Stimulated activated CD8-positive, alpha-beta memory T cell treated with anti-CD3 and anti-CD28 coated beads, Interleukin-7, amount 100 ng/mL, for 1 hour (primary cell): Measurements from ENCODE around the gene ABCB6.
"Not testable (repeated sequence)": the region's sequence is repeated elsewhere in the genome, so short reads cannot be mapped to it uniquely, and the experiment has no call there.

Source experiments
- DNase-seq, 2 donors: peaks; one replicate each; pipeline ENCODE4 v3.0.0-alpha.2; 2020; ENCODE audit warnings: low read depth in 2 of 2

The ABCB6 gene

GRCh38 chr2:219218732-219219701 lies at the start of gene ABCB6:
TSS of gene ABCB6 (minus strand) at chr2:219218958. CDS start at chr2:219218673, 285 bp downstream.
- DNase-seq = peak; percentile 51 to 60

- DNase-seq = no peak
Observed at GRCh38 chr2:219268294-219268693, 49.5 kb upstream of the ABCB6 start.

DNA sequence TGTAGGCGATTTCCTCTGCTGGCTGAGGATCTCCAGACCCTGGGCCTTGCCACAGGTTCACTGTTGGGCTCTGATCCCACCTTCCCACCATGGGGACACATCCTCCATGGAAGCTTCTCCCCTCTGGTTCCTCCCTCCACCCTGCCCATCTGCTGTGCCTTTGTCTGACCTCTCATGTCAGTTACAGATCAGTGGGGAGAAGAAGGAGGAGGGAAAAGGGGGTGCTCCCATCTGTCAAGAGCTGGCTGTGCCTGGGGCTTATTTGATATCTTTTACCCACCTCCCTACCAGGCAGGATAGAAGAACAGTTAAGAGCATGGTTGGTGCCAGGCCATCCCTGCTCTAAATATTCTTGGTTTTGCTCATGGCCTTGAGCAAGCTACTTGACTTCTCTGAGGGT lies 48.1 kb upstream of the ABCB6 start:
- no peak for DNase-seq

GRCh38 chr2:219266232-219266631 lies 47.5 kb upstream of the ABCB6 start:
- DNase-seq = no peak

DNA sequence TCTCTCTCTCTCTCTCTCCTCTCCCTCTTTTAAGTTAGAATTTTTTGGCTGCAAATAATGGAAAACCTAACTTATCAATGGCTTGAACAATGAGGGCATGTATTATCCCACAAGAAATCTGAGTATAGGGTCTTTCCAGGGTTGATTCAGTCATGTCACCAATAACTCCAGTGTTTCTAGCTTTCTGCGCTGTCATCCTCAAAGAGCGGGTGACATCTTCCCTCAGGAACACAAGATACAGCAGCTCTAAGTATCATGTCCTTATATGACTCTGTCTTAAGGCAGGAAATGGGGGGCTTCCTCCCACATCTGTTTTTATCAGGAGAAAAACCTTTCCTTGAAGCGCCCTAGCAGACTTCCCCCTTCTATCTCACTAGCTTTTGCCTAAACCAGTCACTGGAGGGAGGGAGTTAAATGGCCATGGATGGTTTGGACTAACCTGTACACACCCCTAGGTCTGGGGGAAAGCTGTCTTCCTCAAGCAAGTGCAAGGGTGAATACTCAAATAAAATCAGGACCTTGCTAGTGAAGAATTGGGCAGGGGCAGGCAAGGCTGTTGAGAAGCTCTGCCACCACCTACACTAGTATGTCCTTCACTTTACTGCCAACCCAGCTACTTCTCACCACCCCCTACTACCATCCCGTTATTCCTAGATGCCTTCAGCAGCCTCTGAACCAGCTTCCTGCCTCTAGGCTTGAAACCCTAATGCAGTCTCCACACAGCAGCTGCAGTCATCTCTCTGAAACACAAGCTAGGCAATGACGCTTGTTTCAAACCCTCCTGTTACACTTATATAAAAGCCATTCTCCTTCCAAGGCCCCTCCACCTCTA lies 42.5 kb upstream of the ABCB6 start:
- DNase-seq = no peak

DNA sequence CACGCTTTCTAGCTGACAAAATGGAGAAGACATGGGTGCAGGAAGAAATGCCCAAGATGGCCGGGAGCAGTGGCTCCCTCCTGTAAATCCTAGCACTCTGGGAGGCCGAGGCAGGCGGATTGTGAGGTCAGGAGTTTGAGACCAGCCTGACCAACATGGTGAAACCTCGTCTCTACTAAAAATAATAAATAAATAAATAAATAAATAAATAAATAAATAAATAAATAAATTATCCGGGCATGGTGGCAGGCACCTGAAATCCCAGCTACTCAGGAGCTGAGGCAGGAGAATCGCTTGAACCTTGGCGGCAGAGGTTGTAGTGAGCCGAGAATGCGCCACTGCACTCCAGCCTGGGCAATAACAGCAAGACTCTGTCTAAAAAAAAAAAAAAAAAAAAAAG lies 40.2 kb upstream of the ABCB6 start:
- DNase-seq = not testable (repeated sequence)

DNA sequence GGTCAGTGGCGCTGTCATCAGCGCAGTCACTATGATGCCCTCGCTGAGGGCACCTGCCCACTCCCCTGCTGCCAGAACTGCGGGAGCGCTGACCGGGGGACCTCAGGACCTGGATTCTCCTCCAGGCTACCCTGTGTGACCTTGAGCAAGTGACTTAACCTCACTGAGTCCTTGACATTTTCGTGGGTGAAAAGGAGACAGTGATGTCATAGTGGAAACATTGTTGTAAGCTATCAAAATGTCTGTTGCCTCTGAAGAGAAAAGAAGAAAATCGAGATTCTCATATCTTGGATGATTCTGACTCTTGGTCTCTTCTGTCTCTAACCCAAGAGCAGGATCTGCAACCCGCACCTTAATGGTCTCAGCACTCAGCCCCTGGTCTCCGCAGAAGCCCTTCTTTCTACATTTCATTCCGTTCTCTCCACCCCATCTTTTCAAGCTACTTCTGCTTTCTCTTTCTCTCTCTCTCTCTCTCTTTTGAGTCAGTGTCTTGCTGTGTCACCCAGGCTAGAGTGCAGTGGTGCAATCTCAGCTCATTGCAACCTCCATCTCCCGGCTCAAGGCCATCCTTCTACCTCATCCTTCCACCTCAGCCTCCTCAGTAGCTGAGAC lies 35.9 kb upstream of the ABCB6 start:
- no peak for DNase-seq

DNA sequence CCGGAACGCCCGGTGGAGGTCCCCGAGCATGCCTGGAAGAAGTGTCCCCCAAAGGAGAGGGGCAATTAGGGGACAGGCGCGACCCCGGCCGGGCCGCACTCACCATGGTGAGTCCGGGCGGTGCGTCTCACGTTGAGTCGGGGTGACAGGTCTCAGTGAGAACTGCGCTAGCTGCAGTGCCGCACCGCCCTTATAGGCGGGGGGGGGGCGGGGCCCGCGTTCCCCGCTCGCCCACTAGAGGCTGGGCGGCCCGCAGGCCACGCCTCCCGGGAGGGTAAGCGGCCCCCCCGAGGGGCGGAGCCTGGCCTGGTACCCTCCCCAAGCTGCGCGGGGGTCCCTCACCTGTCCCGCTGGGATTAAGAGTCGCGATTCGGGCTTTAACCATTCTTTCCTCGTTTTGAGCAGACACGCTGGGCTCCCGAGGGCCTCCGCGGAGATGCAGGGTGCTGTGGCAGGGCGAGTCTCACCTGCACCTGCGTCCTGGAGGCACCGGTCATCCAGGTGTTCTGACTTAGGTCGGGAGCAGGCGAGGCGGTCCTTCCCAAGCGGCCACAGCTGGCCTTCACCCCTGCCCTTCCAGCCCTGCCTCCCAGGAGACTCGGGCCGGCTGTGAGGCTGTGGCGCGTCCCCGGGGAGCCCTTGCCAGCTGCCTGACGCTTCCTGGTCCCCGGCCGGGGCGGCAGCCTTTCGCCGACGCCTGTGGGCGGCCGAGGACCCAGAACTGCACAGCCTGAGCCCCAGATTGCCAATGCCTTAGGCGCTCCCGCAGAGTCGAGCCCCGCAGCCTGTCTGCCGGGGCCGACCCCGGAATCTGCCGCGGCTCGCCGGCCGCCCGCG lies 35.2 kb upstream of the ABCB6 start, which contains the start of gene TUBA4A:
TSS of gene TUBA4A (minus strand) at position 166 of the 837 bp plus-strand sequence. CDS start at position 106, 60 bp downstream.
- peak; percentile 80 to 84 for DNase-seq

GRCh38 chr2:219252900-219253752 lies 34.4 kb upstream of the ABCB6 start, which contains the start of gene TUBA4B:
TSS of gene TUBA4B (plus strand) at chr2:219253243. CDS start at chr2:219253408, 165 bp downstream.
- no peak for DNase-seq

DNA sequence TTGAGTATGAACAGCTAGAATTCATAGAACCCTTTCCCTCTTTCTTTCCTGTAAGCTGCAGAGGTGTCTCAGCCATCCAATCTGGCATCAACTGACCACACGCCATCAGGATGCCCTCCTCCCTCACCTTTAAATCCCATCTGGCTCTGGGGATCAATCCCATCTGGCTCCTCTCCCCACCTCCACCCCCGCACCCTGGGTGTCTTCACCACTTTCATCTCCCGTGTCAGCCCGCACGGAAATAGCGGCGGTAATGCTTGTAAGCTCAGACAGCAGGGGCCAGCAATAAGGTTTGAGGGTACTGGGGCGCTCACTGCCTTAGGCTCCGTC lies 33.8 kb upstream of the ABCB6 start:
- no peak for DNase-seq

- DNase-seq = no peak
Observed at GRCh38 chr2:219252084-219252483, 33.3 kb upstream of the ABCB6 start.

DNA sequence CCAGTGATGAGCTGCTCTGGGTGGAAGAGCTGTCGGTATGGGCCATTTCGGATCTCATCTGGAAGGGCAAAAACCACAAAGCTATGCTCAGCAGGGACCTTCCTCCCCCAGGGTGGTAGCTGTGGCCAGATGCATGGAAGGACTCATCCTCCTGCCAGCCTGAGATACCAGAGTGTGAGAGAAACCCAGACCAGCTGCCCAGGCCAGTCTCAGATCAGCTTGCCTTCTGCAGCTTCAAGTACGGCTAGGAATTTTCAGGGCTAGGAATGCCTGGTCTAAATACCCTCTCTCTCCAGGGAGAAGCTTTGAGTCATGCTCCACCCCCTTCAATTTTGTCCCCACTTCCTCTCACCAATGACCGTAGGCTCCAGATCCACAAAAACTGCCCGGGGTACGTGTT lies 32.9 kb upstream of the ABCB6 start:
- DNase-seq = no peak

DNA sequence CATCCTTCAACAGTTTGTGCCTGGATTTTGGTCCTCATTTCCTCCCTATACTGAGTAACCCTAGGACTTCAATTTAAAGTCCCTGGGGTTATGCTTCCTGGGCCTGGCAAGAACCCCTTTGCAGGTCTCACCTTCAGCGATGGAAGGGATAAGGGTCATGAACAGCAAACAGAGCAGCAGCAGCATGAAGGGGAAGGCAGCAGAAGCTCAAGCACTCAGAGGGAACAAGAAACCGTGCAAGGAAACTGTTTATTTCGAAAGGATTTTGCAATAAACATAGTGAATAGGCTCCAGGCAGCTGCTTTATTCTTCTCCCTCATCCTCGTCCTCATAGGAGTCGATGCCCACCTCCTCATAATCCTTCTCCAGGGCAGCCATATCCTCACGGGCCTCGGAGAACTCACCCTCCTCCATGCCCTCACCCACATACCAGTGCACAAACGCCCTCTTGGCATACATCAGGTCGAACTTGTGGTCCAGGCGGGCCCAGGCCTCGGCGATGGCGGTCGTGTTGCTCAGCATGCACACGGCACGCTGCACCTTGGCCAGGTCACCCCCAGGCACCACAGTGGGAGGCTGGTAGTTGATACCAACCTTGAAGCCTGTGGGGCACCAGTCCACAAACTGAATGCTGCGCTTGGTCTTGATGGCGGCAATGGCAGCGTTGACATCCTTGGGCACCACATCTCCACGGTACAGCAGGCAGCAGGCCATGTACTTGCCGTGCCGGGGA lies 31.5 kb upstream of the ABCB6 start:
- DNase-seq = no peak

DNA sequence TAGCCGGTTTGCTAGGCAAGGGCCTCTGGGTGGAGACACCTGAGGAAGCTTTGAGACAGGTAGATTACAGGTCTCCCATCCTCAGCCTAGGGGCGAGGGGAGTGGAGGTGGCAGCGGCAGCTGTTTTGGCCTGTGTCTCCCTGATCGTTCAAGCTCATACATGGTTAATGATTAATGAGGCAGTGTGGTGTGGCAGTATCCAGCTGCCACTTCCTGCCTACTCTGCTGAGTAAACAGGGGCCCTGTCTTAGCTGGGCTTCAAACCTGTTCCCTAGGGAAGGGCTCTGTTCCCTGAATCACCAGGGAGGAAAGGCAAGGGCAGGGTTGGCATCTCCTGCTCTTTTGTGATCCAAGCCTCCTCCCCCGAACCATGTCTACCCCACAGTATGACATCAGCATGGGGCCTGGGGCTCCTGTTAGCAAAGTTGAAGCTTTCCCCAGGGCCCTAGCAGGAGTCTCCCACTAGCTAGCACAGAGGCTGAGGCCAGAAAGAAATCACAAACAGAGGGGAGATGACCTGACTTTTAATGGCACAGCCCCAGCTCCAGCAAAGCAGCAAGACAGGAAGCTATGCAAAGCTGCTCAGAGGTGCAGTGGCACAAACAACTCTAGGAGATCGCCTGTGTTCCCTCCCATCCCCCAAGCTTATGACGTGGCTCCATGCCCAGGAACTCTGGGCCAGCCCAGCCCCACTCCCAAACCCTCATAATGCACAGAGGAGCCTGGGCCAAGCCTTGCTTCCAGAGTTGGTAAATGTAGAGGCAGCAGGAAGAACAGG lies 30.6 kb upstream of the ABCB6 start:
- DNase-seq = no peak

GRCh38 chr2:219248845-219249202 lies 30.1 kb upstream of the ABCB6 start:
- no peak for DNase-seq

DNA sequence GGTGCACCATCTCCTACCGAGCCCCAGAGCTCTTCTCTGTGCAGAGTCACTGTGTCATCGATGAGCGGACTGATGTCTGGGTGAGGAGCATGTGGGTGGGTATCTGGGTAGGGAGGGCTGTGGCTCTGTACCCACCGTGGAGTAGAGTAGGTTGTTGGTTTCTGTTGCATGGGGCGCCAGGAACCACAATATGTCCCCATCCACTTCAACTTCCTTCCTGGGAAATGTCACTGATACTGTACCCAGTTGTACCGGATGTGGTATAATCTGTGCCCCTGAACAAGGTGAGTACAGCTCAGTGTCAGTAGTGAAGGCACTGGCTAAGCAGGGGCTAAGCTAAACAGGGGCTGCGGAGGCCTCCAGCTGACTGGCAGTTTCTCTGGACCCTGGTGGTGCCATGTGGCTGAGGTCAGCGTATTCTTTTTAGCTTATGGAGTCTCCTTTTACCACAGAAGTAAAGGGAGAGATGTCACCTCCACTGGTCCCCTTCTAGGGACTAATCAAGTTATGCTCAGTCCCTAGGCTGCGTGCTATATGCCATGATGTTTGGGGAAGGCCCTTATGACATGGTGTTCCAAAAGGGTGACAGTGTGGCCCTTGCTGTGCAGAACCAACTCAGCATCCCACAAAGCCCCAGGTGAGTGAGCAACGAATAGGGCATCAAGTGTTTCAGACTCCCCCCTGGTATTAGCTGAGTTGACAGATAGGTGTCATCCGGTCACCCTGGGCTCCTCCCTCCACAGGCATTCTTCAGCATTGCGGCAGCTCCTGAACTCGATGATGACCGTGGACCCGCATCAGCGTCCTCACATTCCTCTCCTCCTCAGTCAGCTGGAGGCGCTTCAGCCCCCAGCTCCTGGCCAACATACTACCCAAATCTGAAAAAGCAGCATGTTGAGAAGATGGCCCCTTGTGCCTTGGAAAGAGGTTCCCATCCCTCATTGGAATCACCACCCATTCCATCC lies 29.2 kb upstream of the ABCB6 start:
- no peak for DNase-seq

DNA sequence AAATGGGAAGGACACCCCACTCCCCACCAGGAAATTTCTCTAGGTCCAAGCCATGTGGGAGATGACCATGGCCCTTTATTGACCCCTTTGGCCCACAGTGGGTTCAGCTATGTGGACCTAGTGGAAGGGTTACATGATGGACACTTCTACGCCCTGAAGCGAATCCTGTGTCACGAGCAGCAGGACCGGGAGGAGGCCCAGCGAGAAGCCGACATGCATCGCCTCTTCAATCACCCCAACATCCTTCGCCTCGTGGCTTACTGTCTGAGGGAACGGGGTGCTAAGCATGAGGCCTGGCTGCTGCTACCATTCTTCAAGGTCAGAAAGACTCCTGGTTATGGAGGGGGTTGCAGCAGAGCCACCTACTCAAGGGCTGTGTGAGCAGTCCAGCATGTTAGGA lies 27.8 kb upstream of the ABCB6 start:
- no peak for DNase-seq

DNA sequence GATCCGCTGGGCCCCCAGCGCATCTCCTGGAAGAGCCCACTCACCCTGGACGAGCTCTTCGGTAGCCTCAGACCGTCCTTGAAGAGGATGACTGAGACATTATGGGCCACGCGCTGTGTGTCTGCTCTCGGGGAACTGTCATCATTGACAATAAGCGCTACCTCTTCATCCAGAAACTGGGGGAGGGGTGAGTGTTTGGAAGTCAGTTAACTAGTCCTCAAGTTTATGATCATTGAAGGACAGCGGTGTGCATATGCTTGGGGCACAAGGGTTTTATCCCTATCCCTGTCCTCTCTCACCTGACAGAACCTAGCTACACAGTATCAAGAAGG lies 27.1 kb upstream of the ABCB6 start:
- no peak for DNase-seq
